ENCODE measurements around the gene ZMIZ1.

Gene ZMIZ1

GRCh38 chr10:79311581-79312407, 243.0 kb downstream of the ZMIZ1 start:
- H3K36me3 ChIP-seq, result peaks cover 84% of the 10 kb centered on the region

GRCh38 chr10:79312601-79313187, 243.9 kb downstream of the ZMIZ1 start:
- H3K36me3 ChIP-seq, result peaks cover 75% of the 10 kb centered on the region
- H3K4me1 ChIP-seq, result peaks cover 29% of the 10 kb centered on the region
- no peaks in the 10 kb centered on the region for H3K27me3 ChIP-seq
- no peak overlapping the region for H3K4me3 ChIP-seq (ENCODE audit: low read depth, low read length)
- TF ChIP-seq CTCF (IDR thresholded peaks at IDR 0.05; ENCODE audit: low read depth, low read length), result no peak
- H3K9me3 ChIP-seq, result no peaks in the 10 kb centered on the region
- DNase-seq, result no peak

More at GRCh38 chr10:79311581-79312407, 243.0 kb downstream of the ZMIZ1 start:
- Histone ChIP-seq H3K4me3 (ENCODE audit: low read depth, low read length) (no peak overlapping the region), H3K27me3 (no peaks in the 10 kb centered on the region), H3K9me3 (no peaks in the 10 kb centered on the region), H3K4me1 (peaks cover 23% of the 10 kb centered on the region)
- DNase-seq, result no peak
- TF ChIP-seq CTCF (IDR thresholded peaks at IDR 0.05; ENCODE audit: low read depth, low read length), result no peak

- Histone ChIP-seq H3K9me3 (no peaks in the 10 kb centered on the region), H3K36me3 (peaks cover 68% of the 10 kb centered on the region), H3K4me3 (ENCODE audit: low read depth, low read length) (no peak overlapping the region), H3K4me1 (peaks cover 29% of the 10 kb centered on the region), H3K27me3 (no peaks in the 10 kb centered on the region)
- TF ChIP-seq CTCF (IDR thresholded peaks at IDR 0.05; ENCODE audit: low read depth, low read length), result no peak
- DNase-seq, result no peak
These were observed 244.6 kb downstream of the ZMIZ1 start for GRCh38 chr10:79313320-79313719.

GRCh38 chr10:79313911-79314439, 245.2 kb downstream of the ZMIZ1 start:
- peak; percentile 49 for DNase-seq
- Histone ChIP-seq H3K4me3 (ENCODE audit: low read depth, low read length) (no peak overlapping the region), H3K9me3 (no peaks in the 10 kb centered on the region), H3K4me1 (peaks cover 29% of the 10 kb centered on the region), H3K27me3 (no peaks in the 10 kb centered on the region), H3K36me3 (peaks cover 62% of the 10 kb centered on the region)
- no peak for TF ChIP-seq CTCF (IDR thresholded peaks at IDR 0.05; ENCODE audit: low read depth, low read length)

GRCh38 chr10:79314761-79315601, 246.2 kb downstream of the ZMIZ1 start:
- Histone ChIP-seq H3K9me3 (no peaks in the 10 kb centered on the region), H3K27me3 (no peaks in the 10 kb centered on the region), H3K4me1 (peaks cover 29% of the 10 kb centered on the region), H3K36me3 (peaks cover 52% of the 10 kb centered on the region), H3K4me3 (ENCODE audit: low read depth, low read length) (no peak overlapping the region)
- DNase-seq, result no peak
- no peak for TF ChIP-seq CTCF (IDR thresholded peaks at IDR 0.05; ENCODE audit: low read depth, low read length)
